GM12873 (cell line): ENCODE measurements around the gene F13B.

Experiments used
- TF ChIP-seq, protein P1 (sequence below): IDR thresholded peaks from 2 replicates; pipeline ENCODE4 v1.5.1; 2012; ENCODE audit warnings: low read depth, mild to moderate bottlenecking, moderate library complexity, low read length, control low read depth; ENCODE audit not compliant: insufficient read depth; ENCODE audit errors: missing control alignments

The F13B gene

DNA sequence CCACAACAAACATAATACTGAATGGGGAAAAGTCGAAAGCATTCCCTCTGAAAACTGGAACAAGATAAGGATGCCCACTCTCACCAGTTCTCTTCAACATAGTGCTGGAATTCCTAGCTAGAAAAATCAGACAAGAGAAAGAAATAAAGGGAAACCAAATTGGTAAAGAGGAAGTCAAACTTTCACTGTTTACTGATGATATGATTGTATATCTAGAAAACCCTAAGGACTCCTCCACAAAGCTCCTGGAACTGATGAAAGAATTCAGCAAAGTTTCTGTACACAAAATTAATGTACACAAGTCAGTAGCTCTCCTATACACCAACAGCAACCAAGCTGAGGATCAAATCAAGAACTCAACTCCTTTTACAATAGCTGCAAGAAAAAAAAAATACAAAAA, 6.9 kb upstream of the F13B start:
- TF ChIP-seq, protein P1, sequence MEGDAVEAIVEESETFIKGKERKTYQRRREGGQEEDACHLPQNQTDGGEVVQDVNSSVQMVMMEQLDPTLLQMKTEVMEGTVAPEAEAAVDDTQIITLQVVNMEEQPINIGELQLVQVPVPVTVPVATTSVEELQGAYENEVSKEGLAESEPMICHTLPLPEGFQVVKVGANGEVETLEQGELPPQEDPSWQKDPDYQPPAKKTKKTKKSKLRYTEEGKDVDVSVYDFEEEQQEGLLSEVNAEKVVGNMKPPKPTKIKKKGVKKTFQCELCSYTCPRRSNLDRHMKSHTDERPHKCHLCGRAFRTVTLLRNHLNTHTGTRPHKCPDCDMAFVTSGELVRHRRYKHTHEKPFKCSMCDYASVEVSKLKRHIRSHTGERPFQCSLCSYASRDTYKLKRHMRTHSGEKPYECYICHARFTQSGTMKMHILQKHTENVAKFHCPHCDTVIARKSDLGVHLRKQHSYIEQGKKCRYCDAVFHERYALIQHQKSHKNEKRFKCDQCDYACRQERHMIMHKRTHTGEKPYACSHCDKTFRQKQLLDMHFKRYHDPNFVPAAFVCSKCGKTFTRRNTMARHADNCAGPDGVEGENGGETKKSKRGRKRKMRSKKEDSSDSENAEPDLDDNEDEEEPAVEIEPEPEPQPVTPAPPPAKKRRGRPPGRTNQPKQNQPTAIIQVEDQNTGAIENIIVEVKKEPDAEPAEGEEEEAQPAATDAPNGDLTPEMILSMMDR: no peak

- TF ChIP-seq, protein P1: no peak
Observed at GRCh38 chr1:197067457-197067818, 378 bp upstream of the F13B start.

GRCh38 chr1:197066277-197066676, 783 bp downstream of the F13B start:
- TF ChIP-seq, protein P1: no peak

DNA sequence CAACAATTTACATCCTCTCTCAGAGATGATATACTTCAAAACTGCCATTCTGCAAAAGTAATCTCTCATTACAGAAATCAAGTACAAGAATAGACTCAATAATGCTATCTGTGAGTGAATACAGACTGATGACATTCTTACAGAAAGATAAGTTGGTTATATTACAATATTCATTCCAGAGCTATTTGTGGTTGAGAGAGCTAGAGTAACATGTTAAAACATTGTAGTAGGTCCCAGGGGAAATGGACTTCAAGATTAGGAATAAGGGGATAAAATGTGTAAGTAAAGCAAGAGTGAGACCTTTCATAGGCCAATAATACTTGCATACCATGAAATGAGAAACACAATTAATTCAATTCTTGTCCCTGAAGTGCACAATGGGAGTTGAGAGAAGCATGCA, 1.5 kb downstream of the F13B start:
- TF ChIP-seq, protein P1: no peak

- TF ChIP-seq, protein P1: no peak
Observed at GRCh38 chr1:197063212-197063611, 3.8 kb downstream of the F13B start.

GRCh38 chr1:197062692-197063091, 4.4 kb downstream of the F13B start:
- TF ChIP-seq, protein P1: no peak

- TF ChIP-seq, protein P1: no peak
Observed at GRCh38 chr1:197049100-197049499, 18.0 kb downstream of the F13B start.

- TF ChIP-seq, protein P1: no peak
Observed at GRCh38 chr1:197042676-197043341, 24.3 kb downstream of the F13B start.
